ENCODE results near the gene SGK2.

Gene SGK2

GRCh38 chr20:43558412-43559146, at the start of gene SGK2:
SGK2 (plus strand) TSS chr20:43559027; CDS start chr20:43566496, 7,469 bp downstream.
- DNase-seq: no peak

GRCh38 chr20:43511879-43512278, 46.9 kb upstream of the SGK2 start:
- DNase-seq: no peak

- DNase-seq: no peak
Observed at GRCh38 chr20:43513372-43513930, 45.4 kb upstream of the SGK2 start.

GRCh38 chr20:43513931-43514647, 44.7 kb upstream of the SGK2 start:
- peak; percentile 93 for DNase-seq

- no peak for DNase-seq
Observed at GRCh38 chr20:43514648-43514999, 44.2 kb upstream of the SGK2 start.

GRCh38 chr20:43515628-43516027, 43.2 kb upstream of the SGK2 start:
- no peak for DNase-seq

- no peak for DNase-seq
Observed at GRCh38 chr20:43516251-43516824, 42.5 kb upstream of the SGK2 start.

- DNase-seq: no peak
Observed at GRCh38 chr20:43520074-43520630, 38.7 kb upstream of the SGK2 start.

GRCh38 chr20:43525021-43525420, 33.8 kb upstream of the SGK2 start:
- DNase-seq: no peak

GRCh38 chr20:43528258-43528875, 30.5 kb upstream of the SGK2 start:
- DNase-seq: no peak

- DNase-seq: no peak
Observed at GRCh38 chr20:43529051-43529450, 29.8 kb upstream of the SGK2 start.

GRCh38 chr20:43529457-43530153, 29.2 kb upstream of the SGK2 start:
- DNase-seq: no peak

GRCh38 chr20:43530321-43531090, 28.3 kb upstream of the SGK2 start:
- DNase-seq: no peak

- no peak for DNase-seq
Observed at GRCh38 chr20:43531091-43531443, 27.8 kb upstream of the SGK2 start.

- DNase-seq: no peak
Observed at GRCh38 chr20:43532416-43533055, 26.3 kb upstream of the SGK2 start.

- no peak for DNase-seq
Observed at GRCh38 chr20:43533060-43533459, 25.8 kb upstream of the SGK2 start.

GRCh38 chr20:43534016-43534415, 24.8 kb upstream of the SGK2 start:
- no peak for DNase-seq

- no peak for DNase-seq
Observed at GRCh38 chr20:43534791-43535350, 24.0 kb upstream of the SGK2 start.

- no peak for DNase-seq
Observed at GRCh38 chr20:43535370-43536004, 23.3 kb upstream of the SGK2 start.

All from KG1 (cell line).